Colonic mucosa (tissue), 4 donors: Measurements from ENCODE around the gene BRAT1. TPM values are rescaled to one million over a fixed set of nuclear protein-coding genes. Genes with fewer than 3 reads are reported as not detected.
A peak's percentile ranks its signal among the peaks of the same experiment; 100 is the strongest.

Experiments used
- DNase-seq: peaks from one replicate; pipeline ENCODE4 v3.0.0-alpha.2; 2020
- H3K27ac ChIP-seq: fragments of 200-600 bp; one replicate; pipeline ENCODE4 v1.8.0; 2021
- H3K27me3 ChIP-seq: fragments of 200-600 bp; one replicate; pipeline ENCODE4 v1.8.0; 2021
- H3K36me3 ChIP-seq: fragments of 200-600 bp; one replicate; pipeline ENCODE4 v1.8.0; 2021
- H3K4me1 ChIP-seq: fragments of 200-600 bp; one replicate; pipeline ENCODE4 v1.8.0; 2021; ENCODE audit warnings: mild to moderate bottlenecking
- H3K4me3 ChIP-seq: fragments of 200-600 bp; one replicate; pipeline ENCODE4 v1.8.0; 2021
- H3K9ac ChIP-seq, 2 donors: one replicate each; pipeline ENCODE4 v1.7.0; 2013; ENCODE audit warnings: control low read depth in 2 of 2, low read depth in 2 of 2, low read length in 2 of 2
- H3K9me3 ChIP-seq: fragments of 200-600 bp; one replicate; pipeline ENCODE4 v1.8.0; 2021
- intact Hi-C: fragments of 100-400 bp; cut with DNase I; formaldehyde crosslinking; loops from one replicate; pipeline ENCODE4 v1.14.1; 2022
- total RNA-seq, 2 donors: library from RNA; stranded (reverse); fragmentation: NEBNext Ultra II Directional in 1 of 2; extraction: Animal tissue kit (Norgen Biotek cat#: 25700) in 1 of 2; gene quantifications; one replicate each; pipeline ENCODE4 v1.2.1, GENCODE V29; 2021
- TF ChIP-seq, protein P1 (sequence below): fragments of 200-600 bp; IDR thresholded peaks from one replicate; pipeline ENCODE4 v1.8.0; 2022; ENCODE audit warnings: antibody characterized with exemption, mild to moderate bottlenecking
- donor health status: healthy.
- donor health status: DM: no; HTN: no; CAD: no.
- donor health status: DM: no; HTN: no; CAD: no.

BRAT1 gene
- total RNA-seq, 2 donors from 2014 or later, result 19.3 to 40.0 TPM

DNA sequence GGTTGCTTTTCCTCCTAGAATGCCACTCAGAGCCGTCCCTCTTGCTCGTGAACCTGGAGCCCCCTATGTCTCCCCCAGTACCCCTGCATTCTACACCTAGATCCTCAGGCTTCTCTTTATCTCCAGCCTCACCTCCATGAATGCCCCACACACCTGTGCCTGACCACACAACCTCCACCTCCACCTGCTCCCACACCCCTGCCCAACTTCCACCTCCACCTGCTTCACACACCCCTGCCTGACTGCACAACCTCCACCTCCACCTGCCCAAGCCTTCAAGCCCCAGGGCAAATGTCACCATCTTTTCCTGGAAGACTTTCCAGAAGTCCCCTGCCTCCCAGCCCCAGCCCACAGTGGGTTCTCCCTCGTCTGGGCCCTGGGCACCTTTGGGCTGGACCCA is 42.6 kb downstream of the BRAT1 start:
- intact Hi-C loops, result no loop called here
- no peak overlapping the region for H3K27ac ChIP-seq

DNA sequence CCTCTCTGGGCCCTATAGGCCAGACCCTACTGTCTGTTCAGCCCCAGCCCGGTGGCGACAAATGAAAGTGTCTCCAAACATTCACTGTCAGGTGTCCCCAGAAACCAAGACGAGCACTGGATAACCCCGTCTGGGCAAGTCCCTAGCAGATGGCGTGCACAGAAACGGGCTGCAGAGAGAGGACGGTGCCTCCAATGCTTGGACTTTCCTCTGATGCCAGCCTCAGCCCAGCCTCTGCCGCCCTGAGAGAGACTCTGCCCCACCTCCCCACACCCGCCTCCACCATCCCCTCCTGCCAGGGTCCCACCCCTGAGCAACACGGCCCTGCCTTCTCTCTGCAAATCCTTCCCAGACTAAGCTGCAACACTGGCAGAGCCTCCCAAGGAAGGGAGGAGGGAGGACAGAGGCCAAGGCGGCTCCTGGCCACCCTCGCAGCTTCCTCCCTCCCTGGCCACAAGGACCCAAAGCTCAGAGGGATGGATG is 43.1 kb downstream of the BRAT1 start:
- Histone ChIP-seq H3K27ac (no peak overlapping the region), H3K4me1 (peaks cover 16% of the 10 kb centered on the region), H3K36me3 (no peaks in the 10 kb centered on the region), H3K4me3 (no peak overlapping the region), H3K9ac (peak overlapping the region; percentile 35 to 56), H3K27me3 (no peaks in the 10 kb centered on the region), H3K9me3 (no peaks in the 10 kb centered on the region)
- TF ChIP-seq, protein P1, sequence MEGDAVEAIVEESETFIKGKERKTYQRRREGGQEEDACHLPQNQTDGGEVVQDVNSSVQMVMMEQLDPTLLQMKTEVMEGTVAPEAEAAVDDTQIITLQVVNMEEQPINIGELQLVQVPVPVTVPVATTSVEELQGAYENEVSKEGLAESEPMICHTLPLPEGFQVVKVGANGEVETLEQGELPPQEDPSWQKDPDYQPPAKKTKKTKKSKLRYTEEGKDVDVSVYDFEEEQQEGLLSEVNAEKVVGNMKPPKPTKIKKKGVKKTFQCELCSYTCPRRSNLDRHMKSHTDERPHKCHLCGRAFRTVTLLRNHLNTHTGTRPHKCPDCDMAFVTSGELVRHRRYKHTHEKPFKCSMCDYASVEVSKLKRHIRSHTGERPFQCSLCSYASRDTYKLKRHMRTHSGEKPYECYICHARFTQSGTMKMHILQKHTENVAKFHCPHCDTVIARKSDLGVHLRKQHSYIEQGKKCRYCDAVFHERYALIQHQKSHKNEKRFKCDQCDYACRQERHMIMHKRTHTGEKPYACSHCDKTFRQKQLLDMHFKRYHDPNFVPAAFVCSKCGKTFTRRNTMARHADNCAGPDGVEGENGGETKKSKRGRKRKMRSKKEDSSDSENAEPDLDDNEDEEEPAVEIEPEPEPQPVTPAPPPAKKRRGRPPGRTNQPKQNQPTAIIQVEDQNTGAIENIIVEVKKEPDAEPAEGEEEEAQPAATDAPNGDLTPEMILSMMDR, result no peak
- DNase-seq, result peak; percentile 80
- intact Hi-C loops, result no loop called here

More for the DNA sequence above, 42.6 kb downstream of the BRAT1 start:
- Histone ChIP-seq H3K4me1 (peaks cover 16% of the 10 kb centered on the region), H3K27me3 (no peaks in the 10 kb centered on the region), H3K9me3 (no peaks in the 10 kb centered on the region), H3K36me3 (no peaks in the 10 kb centered on the region), H3K4me3 (no peak overlapping the region), H3K9ac (peak overlapping the region in 1 of 2 donors; percentile 56)
- no peak for DNase-seq
- TF ChIP-seq, protein P1, result no peak

DNA sequence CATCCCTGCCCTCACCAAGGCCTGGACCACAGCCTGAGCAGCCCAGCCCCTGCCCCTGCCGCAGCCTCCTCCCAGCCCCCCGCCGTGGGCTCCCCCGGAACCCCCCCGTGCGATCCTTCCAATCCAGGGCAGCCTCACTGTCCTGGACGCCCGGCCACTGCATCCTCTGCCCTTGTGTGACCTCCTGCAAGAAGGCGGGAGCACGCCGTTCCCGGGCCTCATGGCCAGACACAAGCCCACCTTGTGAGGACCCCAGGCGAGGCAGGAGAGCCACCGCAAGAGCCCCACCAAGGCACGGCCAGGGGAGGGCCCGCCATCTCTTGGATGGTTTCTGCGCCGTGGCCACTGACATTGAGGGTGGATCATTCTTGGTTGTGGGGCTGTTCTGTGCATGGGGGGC is 43.6 kb downstream of the BRAT1 start:
- peak overlapping the region; percentile 65 for H3K27ac ChIP-seq
- peaks cover 16% of the 10 kb centered on the region for H3K4me1 ChIP-seq
- H3K9me3 ChIP-seq, result no peaks in the 10 kb centered on the region
- H3K27me3 ChIP-seq, result no peaks in the 10 kb centered on the region
- no peak overlapping the region for H3K4me3 ChIP-seq
- H3K9ac ChIP-seq, result peak overlapping the region; percentile 35 to 56
- TF ChIP-seq, protein P1, result no peak
- intact Hi-C loops, result no loop called here
- no peak for DNase-seq
- H3K36me3 ChIP-seq, result no peaks in the 10 kb centered on the region

DNA sequence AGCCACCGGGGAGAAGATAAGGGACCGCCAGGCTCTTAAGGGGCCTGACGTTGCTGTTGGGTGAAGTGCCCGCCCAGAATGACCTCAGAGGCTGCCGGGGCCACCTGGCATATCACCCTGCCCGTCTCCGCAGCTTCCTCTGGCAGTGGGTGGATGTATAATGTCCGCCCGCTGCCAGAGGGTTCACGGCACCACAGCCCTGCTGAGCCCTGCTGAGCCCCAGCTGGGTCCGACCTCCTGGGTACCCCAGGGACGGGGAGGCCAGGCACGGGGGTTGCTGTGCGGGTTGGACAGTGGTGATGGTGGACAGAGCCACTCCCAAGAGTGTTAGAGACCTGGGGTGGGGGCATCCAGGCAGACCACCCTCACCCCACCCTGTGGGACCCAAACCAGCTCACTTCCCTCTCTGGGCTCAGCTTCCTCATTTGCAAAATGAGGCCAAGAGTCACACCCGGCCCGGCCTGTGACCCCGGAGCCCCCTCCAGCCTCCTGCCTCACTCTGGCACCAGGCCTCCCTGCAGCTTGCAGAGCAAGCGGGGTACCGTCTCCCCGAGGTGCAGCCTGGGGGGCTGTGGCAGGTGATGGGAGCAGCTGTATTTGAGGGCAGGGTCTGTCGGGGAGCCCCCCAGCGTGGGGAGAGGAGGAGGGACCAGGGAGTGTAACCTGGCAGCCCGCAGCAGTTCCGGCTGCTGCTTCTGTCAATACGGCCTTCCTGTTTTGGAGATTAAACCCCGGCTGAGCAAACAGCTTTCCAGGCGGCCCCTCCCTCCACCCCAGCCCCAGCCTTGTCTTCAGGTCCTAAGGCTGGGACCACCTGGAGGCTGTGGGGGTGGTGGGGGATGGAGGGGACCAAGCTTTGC is 44.2 kb downstream of the BRAT1 start:
- TF ChIP-seq, protein P1, result no peak
- peak; percentile 70 for DNase-seq
- Histone ChIP-seq H3K9ac (peak overlapping the region; percentile 56 to 58), H3K4me3 (no peak overlapping the region), H3K27ac (peak overlapping the region; percentile 65), H3K27me3 (no peaks in the 10 kb centered on the region), H3K4me1 (peaks cover 16% of the 10 kb centered on the region), H3K36me3 (no peaks in the 10 kb centered on the region), H3K9me3 (no peaks in the 10 kb centered on the region)
- intact Hi-C loops, result no loop called here

DNA sequence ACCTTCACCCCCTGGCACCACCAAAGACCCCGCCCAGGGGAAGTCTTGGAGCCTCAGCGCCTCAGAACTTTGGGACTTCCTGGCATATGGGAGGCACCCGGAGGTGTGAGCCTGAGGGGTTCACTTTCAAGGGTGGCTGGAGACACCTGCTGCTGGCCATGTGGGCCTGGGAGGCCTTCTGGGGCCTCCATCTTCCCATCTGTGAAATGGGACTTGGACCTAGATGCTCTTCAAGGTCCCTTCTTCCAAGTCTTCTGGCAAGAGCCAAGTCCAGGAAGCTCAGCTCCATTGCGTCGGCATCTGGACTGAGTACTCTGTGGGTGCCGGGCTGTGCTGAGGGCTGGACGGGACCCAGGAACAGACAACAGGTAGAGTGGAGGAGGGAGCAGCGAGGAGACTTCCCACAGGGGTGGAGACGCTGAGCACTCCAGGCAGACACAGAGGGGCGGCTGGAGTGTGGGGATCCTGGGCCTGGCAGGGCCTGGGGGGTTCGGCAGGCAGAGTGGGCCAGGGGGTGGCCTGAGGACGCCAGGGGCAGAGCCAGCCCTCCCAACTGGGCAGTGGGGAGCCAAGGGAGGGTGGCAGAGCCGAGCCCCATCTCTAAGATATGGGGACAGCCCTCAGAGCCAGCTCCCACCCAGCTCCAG is 45.1 kb downstream of the BRAT1 start:
- Histone ChIP-seq H3K27me3 (no peaks in the 10 kb centered on the region), H3K27ac (no peak overlapping the region), H3K9ac (no peak overlapping the region), H3K9me3 (no peaks in the 10 kb centered on the region), H3K36me3 (no peaks in the 10 kb centered on the region), H3K4me3 (no peak overlapping the region), H3K4me1 (peaks cover 16% of the 10 kb centered on the region)
- TF ChIP-seq, protein P1, result no peak
- intact Hi-C loops, result no loop called here
- no peak for DNase-seq
